Esophagus muscularis mucosa (tissue), 4 donors: ENCODE measurements around the gene DDX18. TPM values are rescaled to one million over a fixed set of nuclear protein-coding genes. Genes with fewer than 3 reads are reported as not detected.

Experiments
- DNase-seq: peaks from one replicate; pipeline ENCODE4 v3.0.0-alpha.2; 2017; ENCODE audit errors: extremely low spot score
- H3K27ac ChIP-seq, 4 donors: fragments of 200-600 bp; sonication (generic); replicated peaks in 1 of 4; 1 replicate in 3 of 4; 2 replicates in 1 of 4; pipeline ENCODE4 v1.5.1; 2016 to 2019; ENCODE audit warnings: mild to moderate bottlenecking in 1 of 4
- H3K27me3 ChIP-seq, 4 donors: fragments of 200-600 bp; sonication (generic); one replicate each; pipeline versions ENCODE4 v1.5.1 to v1.6.0; 2016 to 2019
- H3K36me3 ChIP-seq, 4 donors: fragments of 200-600 bp; sonication (generic); one replicate each; pipeline ENCODE4 v1.5.1; 2016 to 2019
- H3K4me1 ChIP-seq, 4 donors: fragments of 200-600 bp; sonication (generic); one replicate each; pipeline ENCODE4 v1.5.1; 2016 to 2019
- H3K4me3 ChIP-seq, 4 donors: fragments of 200-600 bp; sonication (generic); 1 replicate in 2 of 4; 2 replicates in 2 of 4; pipeline ENCODE4 v1.5.1; 2016 to 2019; ENCODE audit warnings: mild to moderate bottlenecking in 4 of 4, moderate library complexity in 1 of 4
- H3K9me3 ChIP-seq, 4 donors: fragments of 200-600 bp; sonication (generic); 1 replicate in 3 of 4; 2 replicates in 1 of 4; pipeline ENCODE4 v1.5.1; 2016 to 2019
- CTCF ChIP-seq, 3 experiments: fragments of 200-600 bp in 2 of 3; fragments of 450-650 bp in 1 of 3; sonication (generic) in 2 of 3; IDR thresholded peaks; one replicate each; pipeline ENCODE4 v1.5.1; 2017 to 2019; ENCODE audit warnings: antibody characterized with exemption in 3 of 3, mild to moderate bottlenecking in 2 of 3, moderate library complexity in 1 of 3
- EP300 ChIP-seq: sonication (generic); formaldehyde crosslinking; IDR thresholded peaks from one replicate; pipeline ENCODE4 v1.6.1; 2017; ENCODE audit warnings: antibody characterized with exemption
- POLR2A ChIP-seq: fragments of 450-650 bp; IDR thresholded peaks from one replicate; pipeline ENCODE4 v1.6.1; 2017; ENCODE audit warnings: antibody characterized with exemption, moderate library complexity, mild to moderate bottlenecking, low read depth
- POLR2AphosphoS5 ChIP-seq, 2 donors: sonication (generic); formaldehyde crosslinking; IDR thresholded peaks; one replicate each; pipeline ENCODE4 v1.6.1; 2017; ENCODE audit warnings: antibody characterized with exemption in 2 of 2
- WGBS: methylation state at CpG from one replicate; pipeline ENCODE4 v1.1.5; 2018; 5-methylcytosine and 5-hydroxymethylcytosine counted together
- intact Hi-C: fragments of 100-400 bp; cut with DNase I; formaldehyde crosslinking; loops from one replicate; pipeline ENCODE4 v1.15.1; 2023
- total RNA-seq, 4 donors: library from RNA; depleted of rRNA; stranded (reverse); fragments of >200 nt; gene quantifications; one replicate each; pipeline versions ENCODE4 v1.1.0 to v1.2.1, GENCODE V29; 2016

DDX18 gene
- total RNA-seq, 4 donors from 2014 or later: 29.2 to 44.5 (median 38.6) TPM

DNA sequence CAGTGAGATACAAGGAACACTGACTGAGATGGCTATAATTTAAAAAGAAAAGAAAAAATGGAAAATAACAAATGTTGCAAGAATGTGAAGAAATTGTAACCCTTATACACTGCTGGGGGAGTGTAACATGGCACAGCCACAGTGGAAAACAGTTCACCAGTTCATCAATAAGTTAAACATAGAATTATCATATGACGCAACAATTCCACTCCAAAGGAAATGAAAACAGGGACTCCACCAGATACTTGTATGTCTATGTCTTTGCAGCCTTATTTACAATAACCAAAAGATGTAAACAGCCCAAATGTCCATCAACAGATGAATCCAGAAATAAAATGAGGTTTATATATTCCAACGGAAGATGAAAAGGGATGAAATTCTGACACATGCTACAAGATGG is 30.8 kb downstream of the DDX18 start:
- H3K9me3 ChIP-seq: no peaks in the 10 kb centered on the region
- H3K4me3 ChIP-seq: no peak overlapping the region
- H3K27ac ChIP-seq: no peak overlapping the region
- no peak for DNase-seq
- intact Hi-C loops: no loop called here
- peaks cover 0 to 31% (median 1%) of the 10 kb centered on the region in 4 donors for H3K27me3 ChIP-seq
- no peak for TF ChIP-seq CTCF (IDR thresholded peaks at IDR 0.05)
- TF ChIP-seq POLR2AphosphoS5 (IDR thresholded peaks at IDR 0.05): no peak
- TF ChIP-seq POLR2A: no peak
- no peak for TF ChIP-seq EP300
- H3K4me1 ChIP-seq: no peaks in the 10 kb centered on the region
- 87% methylated on average over 2 of the region's 2 CpGs for WGBS
- no peaks in the 10 kb centered on the region for H3K36me3 ChIP-seq

DNA sequence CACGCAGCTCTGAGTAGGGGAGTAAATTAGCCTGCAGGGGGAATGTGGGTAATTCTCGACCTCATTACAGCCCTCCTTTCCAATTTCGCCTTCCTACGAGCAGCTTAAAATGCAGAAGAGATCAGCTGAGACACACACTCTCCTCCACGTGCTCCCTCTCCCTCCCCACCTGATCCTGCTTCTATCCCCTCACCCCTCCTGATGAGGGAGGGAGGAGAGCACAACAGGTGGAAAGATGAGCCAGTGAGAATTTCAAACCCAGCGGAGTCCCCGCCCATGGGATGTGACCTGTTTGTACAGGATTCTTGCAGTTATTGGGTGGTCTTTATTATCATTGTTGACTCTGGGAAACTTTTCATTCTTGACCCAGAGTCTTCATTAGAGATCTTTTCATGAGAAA is 35.5 kb downstream of the DDX18 start:
- H3K36me3 ChIP-seq: no peaks in the 10 kb centered on the region
- H3K4me1 ChIP-seq: no peaks in the 10 kb centered on the region
- no peaks in the 10 kb centered on the region for H3K9me3 ChIP-seq
- H3K27ac ChIP-seq: no peak overlapping the region
- no peak for DNase-seq
- peaks cover 0 to 60% (median 1%) of the 10 kb centered on the region in 4 donors for H3K27me3 ChIP-seq
- H3K4me3 ChIP-seq: no peak overlapping the region
- intact Hi-C loops: no loop called here
- 9% methylated on average over 7 of the region's 7 CpGs for whole genome bisulfite sequencing
- TF ChIP-seq EP300: no peak
- no peak for TF ChIP-seq CTCF (IDR thresholded peaks at IDR 0.05)
- no peak for TF ChIP-seq POLR2A
- no peak for TF ChIP-seq POLR2AphosphoS5 (IDR thresholded peaks at IDR 0.05)

GRCh38 chr2:117850461-117850860 is 36.0 kb downstream of the DDX18 start:
- Histone ChIP-seq H3K27ac (no peak overlapping the region), H3K4me3 (no peak overlapping the region), H3K4me1 (no peaks in the 10 kb centered on the region), H3K9me3 (no peaks in the 10 kb centered on the region), H3K27me3 (peaks cover 0 to 60% (median 1%) of the 10 kb centered on the region in 4 donors), H3K36me3 (no peaks in the 10 kb centered on the region)
- intact Hi-C loops: no loop called here
- no peak for DNase-seq
- TF ChIP-seq POLR2AphosphoS5 (IDR thresholded peaks at IDR 0.05) (no peak), CTCF (IDR thresholded peaks at IDR 0.05) (no peak), POLR2A (no peak), EP300 (no peak)
- 14% methylated on average over 4 of the region's 4 CpGs for WGBS

DNA sequence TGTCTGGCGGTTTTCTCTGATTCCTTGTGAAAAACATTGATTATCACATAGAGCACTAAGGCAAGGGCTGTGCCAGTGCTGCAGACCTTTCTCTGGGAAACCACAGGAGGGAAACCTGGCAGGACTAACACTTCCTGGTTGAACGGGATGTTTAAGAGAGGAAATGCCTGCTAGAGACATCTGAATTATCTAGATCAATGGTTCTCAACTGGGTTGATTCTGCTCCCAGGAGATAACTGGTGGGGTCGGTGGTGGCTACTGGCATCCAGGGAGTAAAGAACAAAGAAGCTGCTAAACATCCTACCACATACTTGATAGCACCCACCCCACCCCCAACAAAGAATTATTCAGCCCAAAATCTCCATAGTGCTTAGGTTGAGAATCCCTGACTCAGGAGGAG is 37.5 kb downstream of the DDX18 start:
- Histone ChIP-seq H3K27ac (no peak overlapping the region), H3K9me3 (no peaks in the 10 kb centered on the region), H3K4me1 (no peaks in the 10 kb centered on the region), H3K4me3 (no peak overlapping the region), H3K36me3 (no peaks in the 10 kb centered on the region), H3K27me3 (peaks cover 0 to 59% (median 1%) of the 10 kb centered on the region in 4 donors)
- 56% methylated on average over 3 of the region's 3 CpGs for WGBS
- no peak for DNase-seq
- no peak for TF ChIP-seq CTCF (IDR thresholded peaks at IDR 0.05)
- TF ChIP-seq POLR2A: no peak
- no peak for TF ChIP-seq EP300
- no peak for TF ChIP-seq POLR2AphosphoS5 (IDR thresholded peaks at IDR 0.05)
- intact Hi-C loops: no loop called here

GRCh38 chr2:117853316-117853715 is 38.8 kb downstream of the DDX18 start:
- TF ChIP-seq POLR2AphosphoS5 (IDR thresholded peaks at IDR 0.05) (no peak), EP300 (no peak), CTCF (IDR thresholded peaks at IDR 0.05) (no peak), POLR2A (no peak)
- intact Hi-C loops: no loop called here
- DNase-seq: no peak
- Histone ChIP-seq H3K4me1 (no peaks in the 10 kb centered on the region), H3K9me3 (no peaks in the 10 kb centered on the region), H3K36me3 (no peaks in the 10 kb centered on the region), H3K27ac (no peak overlapping the region), H3K4me3 (no peak overlapping the region), H3K27me3 (peaks cover 0 to 47% (median 1%) of the 10 kb centered on the region in 4 donors)
- 53% methylated on average over 2 of the region's 2 CpGs for WGBS
